Measurements from ENCODE around the gene STAC2.

DNA sequence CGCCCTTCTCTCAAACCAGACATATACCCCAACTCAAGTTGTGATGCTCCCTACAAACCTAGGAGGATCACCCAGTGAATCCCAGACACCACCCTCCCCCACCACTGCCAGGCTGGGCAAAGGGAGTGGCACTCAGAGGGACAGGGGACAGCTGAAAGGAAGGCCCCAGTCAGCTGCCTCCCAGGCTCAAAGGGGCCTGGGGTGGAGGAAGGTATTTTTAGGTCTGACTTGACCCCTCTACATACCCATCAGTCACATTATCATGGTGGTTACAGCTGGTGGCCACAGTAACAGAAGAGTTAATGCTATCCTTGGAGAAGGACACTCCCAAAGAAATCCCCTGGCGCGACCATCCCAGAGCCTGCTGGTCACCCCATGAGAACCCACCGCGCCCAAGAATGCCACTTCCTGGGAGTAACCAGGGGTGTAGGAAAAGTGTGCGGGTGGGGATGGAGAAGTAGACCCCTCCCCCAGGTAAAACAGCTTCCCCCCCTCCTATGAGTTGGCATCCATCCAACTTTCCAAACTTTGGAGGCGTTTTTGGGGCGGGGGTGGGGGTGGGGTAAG lies 29.4 kb downstream of the STAC2 start:
- TF ChIP-seq ELF2 (CRISPR knock-in tag; IDR thresholded peaks at IDR 0.05): no peak
- TF ChIP-seq TAF1 (IDR thresholded peaks at IDR 0.05; ENCODE audit: control insufficient read depth, extremely low read depth, insufficient read depth, low read length, severe bottlenecking): no peak
- TF ChIP-seq, protein P1, sequence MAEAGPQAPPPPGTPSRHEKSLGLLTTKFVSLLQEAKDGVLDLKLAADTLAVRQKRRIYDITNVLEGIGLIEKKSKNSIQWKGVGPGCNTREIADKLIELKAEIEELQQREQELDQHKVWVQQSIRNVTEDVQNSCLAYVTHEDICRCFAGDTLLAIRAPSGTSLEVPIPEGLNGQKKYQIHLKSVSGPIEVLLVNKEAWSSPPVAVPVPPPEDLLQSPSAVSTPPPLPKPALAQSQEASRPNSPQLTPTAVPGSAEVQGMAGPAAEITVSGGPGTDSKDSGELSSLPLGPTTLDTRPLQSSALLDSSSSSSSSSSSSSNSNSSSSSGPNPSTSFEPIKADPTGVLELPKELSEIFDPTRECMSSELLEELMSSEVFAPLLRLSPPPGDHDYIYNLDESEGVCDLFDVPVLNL (CRISPR knock-in tag; IDR thresholded peaks at IDR 0.05; ENCODE audit: low read depth): no peak
- TF ChIP-seq, protein P2, sequence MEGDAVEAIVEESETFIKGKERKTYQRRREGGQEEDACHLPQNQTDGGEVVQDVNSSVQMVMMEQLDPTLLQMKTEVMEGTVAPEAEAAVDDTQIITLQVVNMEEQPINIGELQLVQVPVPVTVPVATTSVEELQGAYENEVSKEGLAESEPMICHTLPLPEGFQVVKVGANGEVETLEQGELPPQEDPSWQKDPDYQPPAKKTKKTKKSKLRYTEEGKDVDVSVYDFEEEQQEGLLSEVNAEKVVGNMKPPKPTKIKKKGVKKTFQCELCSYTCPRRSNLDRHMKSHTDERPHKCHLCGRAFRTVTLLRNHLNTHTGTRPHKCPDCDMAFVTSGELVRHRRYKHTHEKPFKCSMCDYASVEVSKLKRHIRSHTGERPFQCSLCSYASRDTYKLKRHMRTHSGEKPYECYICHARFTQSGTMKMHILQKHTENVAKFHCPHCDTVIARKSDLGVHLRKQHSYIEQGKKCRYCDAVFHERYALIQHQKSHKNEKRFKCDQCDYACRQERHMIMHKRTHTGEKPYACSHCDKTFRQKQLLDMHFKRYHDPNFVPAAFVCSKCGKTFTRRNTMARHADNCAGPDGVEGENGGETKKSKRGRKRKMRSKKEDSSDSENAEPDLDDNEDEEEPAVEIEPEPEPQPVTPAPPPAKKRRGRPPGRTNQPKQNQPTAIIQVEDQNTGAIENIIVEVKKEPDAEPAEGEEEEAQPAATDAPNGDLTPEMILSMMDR (IDR thresholded peaks at IDR 0.05 in 2 of 3, conservative IDR thresholded peaks at IDR 0.05 in 1 of 3; ENCODE audit: insufficient read depth in 2 of 3, low read depth in 1 of 3, low read length in 3 of 3): no peak
- no peak for TF ChIP-seq ZNF23 (CRISPR knock-in tag; IDR thresholded peaks at IDR 0.05)
- TF ChIP-seq ESRRA (IDR thresholded peaks at IDR 0.05; ENCODE audit: borderline replicate concordance, low read depth): no peak
- TF ChIP-seq, protein P3, sequence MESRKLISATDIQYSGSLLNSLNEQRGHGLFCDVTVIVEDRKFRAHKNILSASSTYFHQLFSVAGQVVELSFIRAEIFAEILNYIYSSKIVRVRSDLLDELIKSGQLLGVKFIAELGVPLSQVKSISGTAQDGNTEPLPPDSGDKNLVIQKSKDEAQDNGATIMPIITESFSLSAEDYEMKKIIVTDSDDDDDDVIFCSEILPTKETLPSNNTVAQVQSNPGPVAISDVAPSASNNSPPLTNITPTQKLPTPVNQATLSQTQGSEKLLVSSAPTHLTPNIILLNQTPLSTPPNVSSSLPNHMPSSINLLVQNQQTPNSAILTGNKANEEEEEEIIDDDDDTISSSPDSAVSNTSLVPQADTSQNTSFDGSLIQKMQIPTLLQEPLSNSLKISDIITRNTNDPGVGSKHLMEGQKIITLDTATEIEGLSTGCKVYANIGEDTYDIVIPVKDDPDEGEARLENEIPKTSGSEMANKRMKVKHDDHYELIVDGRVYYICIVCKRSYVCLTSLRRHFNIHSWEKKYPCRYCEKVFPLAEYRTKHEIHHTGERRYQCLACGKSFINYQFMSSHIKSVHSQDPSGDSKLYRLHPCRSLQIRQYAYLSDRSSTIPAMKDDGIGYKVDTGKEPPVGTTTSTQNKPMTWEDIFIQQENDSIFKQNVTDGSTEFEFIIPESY (CRISPR knock-in tag; IDR thresholded peaks at IDR 0.05): no peak
- no peak for TF ChIP-seq TEAD4 (IDR thresholded peaks at IDR 0.05; ENCODE audit: low read length)
- TF ChIP-seq TEAD4 (CRISPR knock-in tag; IDR thresholded peaks at IDR 0.05; ENCODE audit: borderline replicate concordance): no peak
- no peak for TF ChIP-seq JUN (IDR thresholded peaks at IDR 0.05; ENCODE audit: borderline replicate concordance, low read depth, low read length)
- no peak for TF ChIP-seq JUN (CRISPR knock-in tag; IDR thresholded peaks at IDR 0.05; ENCODE audit: borderline replicate concordance)
- no peak for TF ChIP-seq BDP1 (IDR thresholded peaks at IDR 0.05; ENCODE audit: insufficient read depth, insufficient read length)
- TF ChIP-seq, protein P4, sequence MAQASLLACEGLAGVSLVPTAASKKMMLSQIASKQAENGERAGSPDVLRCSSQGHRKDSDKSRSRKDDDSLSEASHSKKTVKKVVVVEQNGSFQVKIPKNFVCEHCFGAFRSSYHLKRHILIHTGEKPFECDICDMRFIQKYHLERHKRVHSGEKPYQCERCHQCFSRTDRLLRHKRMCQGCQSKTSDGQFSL (CRISPR knock-in tag; IDR thresholded peaks at IDR 0.05): no peak
- TF ChIP-seq, protein P4 (tag; IDR thresholded peaks at IDR 0.05): no peak
- TF ChIP-seq GTF2E2 (tag; IDR thresholded peaks at IDR 0.05): no peak

Data from K562 (cell line).